T-cell (primary cell): Measurements from ENCODE around the gene ASIC3. TPM values are rescaled to one million over a fixed set of nuclear protein-coding genes. Genes with fewer than 3 reads are reported as not detected.

ENCODE experiments used
- ATAC-seq, 4 experiments: fragments of 200-7000 bp in 3 of 4; fragments of 150-1000 bp in 1 of 4; cut with Tn5 transposase; replicated peaks in 1 of 4; 1 replicate in 3 of 4; 2 replicates in 1 of 4; pipeline ENCODE4 v1.10.0; 2021; ENCODE audit warnings: moderate library complexity in 3 of 4, mild to moderate bottlenecking in 2 of 4, moderate number of reproducible peaks in 1 of 4
- CTCF ChIA-PET, 2 donors: fragments of 300-600 bp; sonication (Branson Sonifier 250); formaldehyde crosslinking; loops; one replicate each; lab custom pipeline; 2022; ENCODE audit warnings: antibody characterized with exemption in 2 of 2; lab: Charles Lee
- POLR2A ChIA-PET, 2 donors: fragments of 300-600 bp; sonication (Branson Sonifier 250); formaldehyde crosslinking; loops; one replicate each; lab custom pipeline; 2022; ENCODE audit warnings: antibody characterized with exemption in 2 of 2; lab: Charles Lee
- DNase-seq, 35 experiments: peaks; one replicate each; pipeline versions ENCODE4 v3.0.0 to v3.0.0-alpha.2; 2013 to 2023
- H3K27ac ChIP-seq: one replicate; pipeline ENCODE4 v1.5.1; 2013; ENCODE audit warnings: low read length
- H3K27me3 ChIP-seq, 2 experiments: replicated peaks in 1 of 2; 1 replicate in 1 of 2; 2 replicates in 1 of 2; pipeline versions ENCODE4 v1.6.1 to v1.7.0; 2013; ENCODE audit warnings: low read length in 1 of 2, mixed read lengths in 1 of 2; ENCODE audit not compliant: control insufficient read depth in 2 of 2, insufficient read depth in 2 of 2; ENCODE audit errors: extremely low read depth in 1 of 2
- H3K36me3 ChIP-seq, 2 donors: 1 replicate in 1 of 2; 2 replicates in 1 of 2; pipeline versions ENCODE4 v1.6.1 to v1.7.0; 2013; ENCODE audit warnings: low read length in 1 of 2; ENCODE audit not compliant: control insufficient read depth in 2 of 2, insufficient read depth in 1 of 2; ENCODE audit errors: extremely low read depth in 1 of 2
- H3K4me1 ChIP-seq, 2 experiments: 1 replicate in 1 of 2; 2 replicates in 1 of 2; pipeline versions ENCODE4 v1.6.1 to v1.7.0; 2013; ENCODE audit warnings: low read length in 2 of 2, mixed read lengths in 1 of 2; ENCODE audit not compliant: insufficient read depth in 2 of 2, control insufficient read depth in 1 of 2; ENCODE audit errors: extremely low read depth in 1 of 2
- H3K4me3 ChIP-seq, 2 donors: 1 replicate in 1 of 2; 2 replicates in 1 of 2; pipeline versions ENCODE4 v1.5.1 to v1.7.0; 2013; ENCODE audit warnings: mild to moderate bottlenecking in 2 of 2, low read length in 1 of 2, moderate library complexity in 1 of 2; ENCODE audit not compliant: control insufficient read depth in 1 of 2; ENCODE audit errors: extremely low read depth in 1 of 2
- H3K9me3 ChIP-seq: 2 replicates; pipeline ENCODE4 v1.7.0; 2013
- H3K27ac Mint-ChIP-seq, 2 donors: one replicate each; pipeline ENCODE4 v1.8.0; 2020 to 2021; ENCODE audit warnings: mild to moderate bottlenecking in 2 of 2, mixed read lengths in 2 of 2
- H3K27me3 Mint-ChIP-seq, 2 donors: one replicate each; pipeline ENCODE4 v1.8.0; 2021 to 2022; ENCODE audit warnings: mixed read lengths in 2 of 2
- H3K36me3 Mint-ChIP-seq: one replicate; pipeline ENCODE4 v1.8.0; 2021; ENCODE audit warnings: mixed read lengths
- H3K4me1 Mint-ChIP-seq, 3 donors: one replicate each; pipeline ENCODE4 v1.8.0; 2020 to 2022; ENCODE audit warnings: mixed read lengths in 3 of 3, mild to moderate bottlenecking in 1 of 3
- H3K4me3 Mint-ChIP-seq, 3 donors: one replicate each; pipeline ENCODE4 v1.8.0; 2020 to 2022; ENCODE audit warnings: mild to moderate bottlenecking in 3 of 3, mixed read lengths in 3 of 3, moderate library complexity in 3 of 3
- H3K9me3 Mint-ChIP-seq, 3 donors: one replicate each; pipeline ENCODE4 v1.8.0; 2020 to 2022; ENCODE audit warnings: mixed read lengths in 3 of 3
- WGBS: methylation state at CpG from one replicate; pipeline ENCODE4 v1.1.5; 2013; ENCODE audit warnings: missing lambda C conversion rate; ENCODE audit not compliant: insufficient coverage; 5-methylcytosine and 5-hydroxymethylcytosine counted together
- total RNA-seq, 35 experiments: library from RNA in 6 of 35; stranded (reverse) in 6 of 35; fragments of 120-200 nt in 1 of 35; gene quantifications; one replicate each; pipeline versions ENCODE4 v1.2.1 to v1.2.4 and lab custom pipeline; 2013 to 2026

ASIC3 gene
- total RNA-seq, 5 donors from 2014 or later (not counting 1 experiment from before 2014, with no cell fraction given) = 9.8 to 16.0 (median 11.9) TPM

DNA sequence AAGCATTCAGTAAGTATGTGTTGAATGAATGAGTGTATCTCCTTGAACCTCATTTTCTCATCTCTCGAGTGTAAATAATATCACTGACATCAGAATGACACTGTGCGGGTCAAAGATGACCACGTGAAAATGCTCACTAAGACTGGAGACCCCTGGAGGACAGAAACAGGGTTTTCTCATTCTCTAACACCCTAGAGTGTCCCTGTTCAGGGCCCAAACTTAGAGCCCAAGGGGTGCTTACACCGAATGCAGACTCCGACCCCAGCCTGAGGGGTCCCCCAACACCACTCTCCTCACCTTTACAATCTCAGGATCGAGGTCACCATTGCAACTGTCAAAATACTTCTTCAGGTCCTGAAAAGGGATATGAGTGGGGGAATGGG is 7.9 kb downstream of the ASIC3 start:
- peaks cover 28 to 56% of the 10 kb centered on the region in 2 experiments for H3K4me1 ChIP-seq
- DNase-seq (no peak), ATAC-seq (no peak)
- peaks cover 0 to 10% of the 10 kb centered on the region in 2 experiments for H3K27me3 ChIP-seq
- H3K4me3 ChIP-seq = no peak overlapping the region
- H3K4me3 Mint-ChIP-seq = peak overlapping the region; percentile 90
- peaks cover 0 to 4% of the 10 kb centered on the region in 2 donors for H3K27me3 Mint-ChIP-seq
- WGBS = 100% methylated on average over 2 of the region's 6 CpGs
- no peaks in the 10 kb centered on the region for H3K36me3 ChIP-seq
- no peak overlapping the region for H3K27ac ChIP-seq
- ChIA-PET POLR2A (interaction anchor here in 1 of 2 donors (0.6 kb wide), 1 partner anchor 21 kb away, joined by 4 read pairs; no protein-coding TSS in a partner anchor), CTCF (no interaction called here)
- no peaks in the 10 kb centered on the region for H3K9me3 ChIP-seq
- no peak overlapping the region for H3K27ac Mint-ChIP-seq
- peaks cover 33 to 47% (median 46%) of the 10 kb centered on the region in 3 donors for H3K4me1 Mint-ChIP-seq
- H3K36me3 Mint-ChIP-seq = peaks cover 8% of the 10 kb centered on the region
- H3K9me3 Mint-ChIP-seq = no peaks in the 10 kb centered on the region

DNA sequence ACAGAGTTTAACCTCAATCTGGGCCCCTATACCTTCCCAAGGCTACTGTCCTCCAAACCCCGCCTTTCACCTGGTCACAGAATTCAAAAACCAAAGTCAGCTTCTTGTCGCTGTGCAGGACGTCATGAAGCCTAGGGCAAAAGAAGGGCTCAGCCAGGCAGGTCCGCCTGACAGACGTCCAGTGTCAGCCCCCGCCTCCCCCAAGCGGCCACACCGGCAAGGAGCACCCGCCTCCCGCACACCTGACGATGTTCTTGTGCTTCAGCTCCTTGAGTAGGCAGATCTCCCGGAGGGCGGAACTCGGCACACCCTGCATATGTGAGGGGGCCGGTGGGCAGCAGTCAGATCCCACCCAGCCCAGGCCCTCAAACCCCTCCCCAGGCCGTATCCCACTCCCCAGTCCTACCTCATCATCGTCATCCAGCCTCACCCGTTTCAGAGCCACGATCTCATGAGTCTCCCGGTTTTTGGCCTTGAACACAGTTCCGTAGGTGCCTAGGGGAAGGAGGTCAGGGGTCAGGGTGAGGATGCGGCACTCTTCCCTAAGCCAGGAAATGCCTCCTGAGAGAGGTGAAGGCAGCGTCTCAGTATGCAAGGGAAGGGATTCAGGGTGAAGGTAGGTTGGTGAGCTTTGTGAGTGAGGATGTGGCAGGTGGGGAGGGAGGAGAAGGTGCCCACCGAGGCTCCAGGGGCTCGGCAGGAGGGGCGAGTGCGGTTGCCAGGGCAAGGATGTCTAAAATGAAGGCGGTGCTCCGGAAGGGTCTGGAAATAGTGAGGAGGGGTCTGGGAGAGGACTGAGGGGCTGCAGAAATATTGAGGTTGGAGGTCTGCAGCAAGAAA is 8.6 kb downstream of the ASIC3 start:
- POLR2A ChIA-PET = no interaction called here
- H3K4me1 Mint-ChIP-seq = peaks cover 39 to 53% (median 49%) of the 10 kb centered on the region in 3 donors

DNA sequence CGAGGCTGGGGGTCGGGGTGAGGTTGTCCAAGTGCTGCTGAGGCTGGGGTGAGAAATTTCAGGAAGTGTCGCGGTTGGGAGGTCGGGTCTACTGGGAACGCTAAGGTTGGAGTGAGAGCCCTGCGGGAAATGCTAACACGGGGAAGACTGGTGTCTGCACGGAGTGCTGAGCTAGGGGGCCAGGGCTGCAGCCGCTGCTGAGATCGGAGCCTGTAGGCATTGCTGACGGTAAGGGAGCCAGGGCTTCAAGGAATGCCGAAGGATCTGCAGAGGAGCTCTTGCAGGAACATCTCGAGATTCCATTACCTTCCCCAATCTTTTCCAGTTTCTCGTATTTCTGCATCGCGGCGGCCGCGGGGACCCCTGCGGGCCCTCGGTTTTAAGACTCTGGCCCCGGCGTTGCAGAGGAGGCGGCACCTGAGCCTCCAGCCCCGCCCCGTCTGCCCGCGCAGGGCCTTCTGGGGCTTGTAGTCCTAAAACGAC is 9.2 kb downstream of the ASIC3 start, which contains the start of gene CDK5:
Gene CDK5, minus strand, starts transcription at position 392 of the 483 bp plus-strand sequence. Its CDS starts 49 bp downstream, at position 343.
- Histone ChIP-seq H3K27ac (peak within 1 kb of the TSS; percentile 94), H3K4me3 (peak within 1 kb of the TSS; percentile 85 to 88), H3K9me3 (no peaks in the 10 kb centered on the region), H3K4me1 (peaks cover 28 to 56% of the 10 kb centered on the region in 2 experiments), H3K36me3 (peaks cover 0 to 2% of the 10 kb centered on the region in 2 donors), H3K27me3 (peaks cover 0 to 2% of the 10 kb centered on the region in 2 experiments)
- Mint-ChIP-seq H3K4me1 (peaks cover 38 to 51% (median 48%) of the 10 kb centered on the region in 3 donors), H3K27me3 (peaks cover 0 to 3% of the 10 kb centered on the region in 2 donors), H3K27ac (peak within 1 kb of the TSS; percentile 95 to 96), H3K4me3 (peak within 1 kb of the TSS; percentile 90), H3K9me3 (no peaks in the 10 kb centered on the region), H3K36me3 (peaks cover 8% of the 10 kb centered on the region)
- DNase-seq (no peak), ATAC-seq (peak; percentile 2 to 4 (median 4))
- 3% methylated on average over 26 of the region's 30 CpGs for WGBS
- ChIA-PET CTCF (no interaction called here), POLR2A (no interaction called here)

More for the DNA sequence above, 8.6 kb downstream of the ASIC3 start:
- CTCF ChIA-PET = no interaction called here
- Histone ChIP-seq H3K4me3 (peak overlapping the region; percentile 85 to 88), H3K27me3 (peaks cover 0 to 6% of the 10 kb centered on the region in 2 experiments), H3K4me1 (peaks cover 28 to 56% of the 10 kb centered on the region in 2 experiments), H3K9me3 (no peaks in the 10 kb centered on the region), H3K27ac (no peak overlapping the region), H3K36me3 (no peaks in the 10 kb centered on the region)
- DNase-seq (no peak), ATAC-seq (no peak)
- 66% methylated on average over 20 of the region's 29 CpGs for WGBS
- H3K4me3 Mint-ChIP-seq = peak overlapping the region; percentile 90
- no peaks in the 10 kb centered on the region for H3K9me3 Mint-ChIP-seq
- H3K27ac Mint-ChIP-seq = peak overlapping the region in 1 of 2 donors; percentile 95
- H3K36me3 Mint-ChIP-seq = peaks cover 8% of the 10 kb centered on the region
- H3K27me3 Mint-ChIP-seq = peaks cover 0 to 4% of the 10 kb centered on the region in 2 donors

DNA sequence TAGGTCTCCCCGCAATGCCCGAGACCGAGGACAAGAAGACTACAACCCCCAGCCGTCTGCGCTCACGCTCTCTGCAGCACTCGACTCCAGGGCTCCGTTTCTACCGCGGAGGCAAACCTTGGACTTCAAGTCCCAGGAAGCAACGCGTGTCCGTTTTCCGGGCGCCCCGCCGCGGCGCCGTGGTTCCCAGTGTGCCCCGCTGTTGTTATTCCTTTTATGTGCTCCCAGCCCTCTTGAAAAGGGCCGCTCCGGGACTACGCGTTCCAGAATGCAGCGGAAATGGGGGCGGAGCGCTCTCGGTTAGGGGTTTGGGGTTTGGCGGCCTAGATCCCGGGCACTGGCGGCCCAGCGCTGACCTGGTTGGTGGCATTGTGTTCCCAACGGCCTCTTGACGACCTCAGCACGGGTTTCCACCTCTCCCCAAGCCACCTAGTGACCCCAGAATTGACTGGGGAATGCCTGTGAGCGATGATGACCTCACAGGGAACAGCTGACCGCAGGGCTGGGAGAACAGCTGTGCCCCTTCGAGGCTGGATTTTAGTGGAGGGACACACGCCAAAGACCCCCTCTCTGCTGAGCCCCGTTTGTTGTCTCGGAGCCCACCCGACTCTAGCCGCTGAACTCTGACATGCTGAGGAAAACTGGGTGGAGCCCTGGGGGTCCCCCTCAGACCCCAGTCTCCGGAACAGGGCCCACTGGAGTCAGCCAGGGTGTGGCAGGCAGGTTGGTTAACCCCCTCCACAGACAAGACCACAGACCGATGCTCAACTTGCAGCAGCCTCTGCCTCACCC is 9.9 kb downstream of the ASIC3 start:
- DNase-seq = peak; percentile 91 to 99 (median 97)
- CTCF ChIA-PET = interaction anchor here in 1 of 2 donors (0.6 to 1.7 kb wide), 2 partner anchors 22 to 81 kb away, joined by 4 to 5 read pairs; partner anchors contain the start of gene FASTK
- no peaks in the 10 kb centered on the region for H3K9me3 Mint-ChIP-seq
- Histone ChIP-seq H3K27me3 (peaks cover 0 to 2% of the 10 kb centered on the region in 2 experiments), H3K9me3 (no peaks in the 10 kb centered on the region), H3K4me3 (peak overlapping the region; percentile 85 to 88), H3K36me3 (peaks cover 0 to 4% of the 10 kb centered on the region in 2 donors), H3K27ac (peak overlapping the region; percentile 94), H3K4me1 (peaks cover 28 to 56% of the 10 kb centered on the region in 2 experiments)
- peaks cover 4% of the 10 kb centered on the region for H3K36me3 Mint-ChIP-seq
- H3K4me1 Mint-ChIP-seq = peaks cover 34 to 44% (median 42%) of the 10 kb centered on the region in 3 donors
- H3K4me3 Mint-ChIP-seq = peak overlapping the region; percentile 90
- WGBS = under 1% methylated on average over 40 of the region's 46 CpGs
- H3K27me3 Mint-ChIP-seq = no peaks in the 10 kb centered on the region
- H3K27ac Mint-ChIP-seq = peak overlapping the region; percentile 95 to 96
- ATAC-seq = peak; percentile 91 to 94 (median 92)
- POLR2A ChIA-PET = no interaction called here

DNA sequence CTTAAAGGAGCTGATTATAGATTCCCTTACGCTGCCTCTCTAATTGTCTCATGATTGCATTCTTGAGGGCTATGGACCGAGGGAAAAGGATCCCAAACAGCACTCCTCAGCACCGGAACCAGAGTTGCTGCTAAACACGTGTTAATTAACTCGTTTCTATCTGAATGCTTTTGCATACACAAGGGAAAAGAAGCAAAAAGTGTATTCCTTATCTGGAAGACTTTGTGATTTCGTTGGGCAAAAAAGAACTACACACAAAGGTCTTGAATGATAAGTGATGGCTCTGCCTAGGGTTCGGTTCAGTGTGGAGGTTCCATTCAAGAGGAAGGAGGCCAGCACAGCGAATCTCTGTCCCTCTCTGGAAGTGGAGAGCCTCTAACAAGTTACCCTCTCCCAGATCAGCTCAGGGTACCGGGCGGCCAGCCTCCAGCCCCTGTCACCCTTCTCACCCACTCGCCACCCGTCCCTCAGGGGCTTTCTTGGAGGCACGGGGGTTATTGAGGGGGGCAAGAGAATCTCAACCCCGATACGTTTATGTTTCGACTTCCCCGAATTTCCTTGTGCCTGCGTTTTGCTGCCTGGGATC is 10.5 kb downstream of the ASIC3 start:
- Histone ChIP-seq H3K27me3 (no peaks in the 10 kb centered on the region), H3K36me3 (peaks cover 0 to 4% of the 10 kb centered on the region in 2 donors), H3K9me3 (no peaks in the 10 kb centered on the region), H3K27ac (peak overlapping the region; percentile 94), H3K4me3 (peak overlapping the region; percentile 77 to 85), H3K4me1 (peaks cover 26 to 51% of the 10 kb centered on the region in 2 experiments)
- ChIA-PET CTCF (interaction anchor here in 1 of 2 donors (0.6 to 1.7 kb wide), 2 partner anchors 22 to 82 kb away, joined by 4 to 5 read pairs; partner anchors contain the start of gene FASTK), POLR2A (no interaction called here)
- peaks cover 32 to 43% (median 41%) of the 10 kb centered on the region in 3 donors for H3K4me1 Mint-ChIP-seq
- H3K27ac Mint-ChIP-seq = peak overlapping the region; percentile 95 to 96
- ATAC-seq (no peak), DNase-seq (peak in 2 of 35 experiments; percentile 7 to 46)
- H3K9me3 Mint-ChIP-seq = no peaks in the 10 kb centered on the region
- 8% methylated on average over 7 of the region's 18 CpGs for WGBS
- H3K27me3 Mint-ChIP-seq = no peaks in the 10 kb centered on the region
- peaks cover 4% of the 10 kb centered on the region for H3K36me3 Mint-ChIP-seq
- H3K4me3 Mint-ChIP-seq = peak overlapping the region; percentile 90
